ENCODE results near the gene TTLL10. TPM values are rescaled to one million over a fixed set of nuclear protein-coding genes. Genes with fewer than 3 reads are reported as not detected.
A peak's percentile ranks its signal among the peaks of the same experiment; 100 is the strongest.
"Not testable (repeated sequence)": the region's sequence is repeated elsewhere in the genome, so short reads cannot be mapped to it uniquely, and the experiment has no call there.

Gene TTLL10
- total RNA-seq, 1 experiment from 2014 or later = not detected

DNA sequence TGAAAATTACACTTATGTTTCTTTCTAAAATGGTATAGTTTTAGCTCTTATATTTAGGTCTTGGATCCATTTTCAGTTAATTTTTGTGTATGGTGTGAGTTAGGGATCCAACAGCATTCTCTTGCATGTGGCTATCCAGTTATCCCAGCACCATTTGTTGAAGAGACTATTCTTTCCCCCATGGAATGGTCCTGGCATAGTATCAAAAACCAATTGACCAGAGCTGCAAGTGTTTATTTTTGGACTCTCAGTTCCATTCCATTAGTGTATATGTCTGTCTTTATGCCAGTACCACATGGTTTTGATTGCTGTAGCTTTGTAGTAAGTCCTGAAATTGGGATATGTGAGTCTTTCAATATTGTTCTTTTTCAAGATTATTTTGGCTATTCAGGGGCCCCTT is 14.3 kb downstream of the TTLL10 start:
- DNase-seq (ENCODE audit: low read depth) = peak; percentile 37

DNA sequence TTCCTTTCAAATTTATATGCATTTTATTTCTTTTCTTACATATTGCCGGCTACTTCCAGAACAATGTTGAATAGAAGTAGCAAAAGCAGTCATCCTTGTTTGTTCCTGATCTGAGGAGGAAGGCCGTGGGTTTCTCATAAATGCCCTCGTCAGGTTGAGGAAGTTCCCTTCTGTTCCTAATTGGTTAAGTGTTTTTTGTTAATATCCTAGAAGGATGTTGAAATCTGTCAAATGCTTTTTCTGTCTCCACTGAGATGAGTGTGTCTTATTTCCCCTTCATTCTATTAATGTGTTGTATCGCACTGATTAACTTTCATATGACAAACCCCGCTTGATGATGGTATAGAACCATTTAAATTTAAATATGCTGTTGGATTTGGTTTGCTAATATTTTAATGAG is 15.4 kb downstream of the TTLL10 start:
- no peak for DNase-seq (ENCODE audit: low read depth)

DNA sequence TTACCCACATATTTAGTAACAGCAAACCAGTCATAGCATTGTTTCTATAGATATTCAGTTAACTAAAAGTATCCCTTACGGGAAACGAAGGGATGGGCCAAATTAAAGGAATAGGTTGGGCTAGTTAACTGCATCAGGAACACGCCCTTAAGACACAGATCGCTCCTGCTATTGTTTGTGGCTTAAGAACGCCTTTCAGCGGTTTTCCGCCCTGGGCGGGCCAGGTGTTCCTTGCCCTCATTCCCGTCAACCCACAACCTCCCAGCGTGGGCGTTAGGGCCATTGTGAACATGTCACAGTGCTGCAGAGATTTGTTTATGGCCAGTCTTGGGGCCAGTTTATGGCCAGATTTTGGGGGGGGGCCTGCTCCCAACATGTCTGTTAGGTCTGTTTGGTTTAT is 18.1 kb downstream of the TTLL10 start:
- DNase-seq (ENCODE audit: low read depth) = no peak

DNA sequence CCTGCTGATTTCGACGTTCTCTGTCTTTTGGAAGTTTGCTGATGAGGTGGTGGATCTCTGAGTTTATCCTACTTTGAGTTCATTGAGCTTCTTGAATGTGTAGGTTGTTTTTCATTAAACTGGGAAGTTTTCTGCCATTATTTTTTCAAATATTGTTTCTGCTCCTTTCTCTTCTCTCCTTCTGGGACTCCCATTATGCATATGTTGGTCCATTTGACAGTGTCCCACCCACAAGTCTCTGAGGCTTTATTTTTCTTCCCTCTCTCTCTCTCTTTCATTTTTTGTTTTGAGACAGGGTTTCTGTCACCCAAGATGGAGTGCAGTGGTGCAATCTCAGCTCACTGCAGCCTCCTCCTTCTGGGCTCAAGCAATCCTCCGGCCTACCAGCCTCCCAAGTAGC is 21.0 kb downstream of the TTLL10 start:
- no peak for DNase-seq (ENCODE audit: low read depth)

DNA sequence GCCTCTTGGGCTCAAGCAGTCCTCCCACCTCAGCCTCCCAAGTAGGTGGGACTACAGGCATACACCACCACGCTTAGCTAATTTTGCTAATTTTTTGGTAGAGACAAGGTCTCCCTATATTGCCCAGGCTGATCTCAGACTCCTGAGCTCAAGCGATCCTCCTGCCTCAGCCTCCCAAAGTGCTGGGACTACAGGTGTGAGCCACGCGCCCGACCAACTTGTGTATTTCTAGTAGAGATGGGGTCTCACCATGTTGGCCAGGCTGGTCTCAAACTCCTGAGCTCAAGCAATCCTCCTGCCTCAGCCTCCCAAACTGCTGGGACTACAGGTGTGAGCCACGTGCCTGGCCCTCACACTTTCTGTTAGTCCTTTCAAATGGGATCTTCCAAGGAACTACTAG is 22.0 kb downstream of the TTLL10 start:
- DNase-seq (ENCODE audit: low read depth) = not testable (repeated sequence)

DNA sequence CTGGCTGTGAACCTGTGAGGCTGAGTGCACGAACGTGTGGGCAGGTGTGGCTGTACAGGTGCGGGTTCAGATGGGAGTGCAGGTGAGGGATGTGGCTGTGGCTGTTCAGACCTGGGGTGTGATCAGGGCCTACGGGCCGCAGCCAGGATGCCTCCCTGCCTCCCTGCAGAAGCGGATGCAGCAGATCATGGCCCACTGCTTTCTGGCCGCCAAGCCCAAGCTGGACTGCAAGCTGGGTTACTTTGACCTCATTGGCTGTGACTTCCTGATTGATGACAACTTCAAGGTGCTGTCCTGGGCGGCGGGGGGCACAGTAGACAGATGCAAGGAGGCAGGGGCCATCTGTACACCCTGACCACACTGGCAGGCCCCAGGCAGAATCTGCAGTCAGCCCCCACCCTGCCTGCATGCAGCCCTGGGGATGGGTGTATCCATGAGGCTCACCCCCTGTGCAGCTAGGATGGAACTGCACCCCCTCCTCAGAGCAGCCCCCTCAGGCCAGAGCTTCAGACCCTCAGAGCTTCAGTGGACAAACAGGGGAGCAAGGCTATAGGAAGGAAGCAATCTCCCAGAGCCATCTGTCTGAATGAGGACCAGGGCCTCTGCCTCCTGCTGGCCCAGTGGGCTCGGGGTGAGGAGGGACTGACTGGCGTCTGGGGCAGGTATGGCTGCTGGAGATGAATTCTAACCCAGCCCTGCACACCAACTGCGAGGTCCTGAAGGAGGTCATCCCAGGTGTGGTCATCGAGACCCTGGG is 22.9 kb downstream of the TTLL10 start:
- no peak for DNase-seq (ENCODE audit: low read depth)

DNA sequence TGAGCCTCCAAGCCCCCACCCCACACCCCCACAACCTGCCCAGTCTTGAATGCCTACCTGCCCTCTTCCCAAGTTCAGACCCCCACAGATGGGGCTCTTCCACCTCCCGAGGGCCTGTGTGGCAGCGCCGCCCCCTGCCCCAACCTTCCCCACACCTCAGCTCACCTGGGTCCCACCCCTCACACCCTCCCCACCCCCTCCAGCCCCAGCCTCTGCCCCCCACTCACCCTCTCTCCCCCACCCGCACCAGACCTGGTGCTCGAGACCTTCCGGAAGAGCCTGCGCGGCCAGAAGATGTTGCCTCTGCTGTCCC is 23.5 kb downstream of the TTLL10 start:
- DNase-seq (ENCODE audit: low read depth) = no peak

DNA sequence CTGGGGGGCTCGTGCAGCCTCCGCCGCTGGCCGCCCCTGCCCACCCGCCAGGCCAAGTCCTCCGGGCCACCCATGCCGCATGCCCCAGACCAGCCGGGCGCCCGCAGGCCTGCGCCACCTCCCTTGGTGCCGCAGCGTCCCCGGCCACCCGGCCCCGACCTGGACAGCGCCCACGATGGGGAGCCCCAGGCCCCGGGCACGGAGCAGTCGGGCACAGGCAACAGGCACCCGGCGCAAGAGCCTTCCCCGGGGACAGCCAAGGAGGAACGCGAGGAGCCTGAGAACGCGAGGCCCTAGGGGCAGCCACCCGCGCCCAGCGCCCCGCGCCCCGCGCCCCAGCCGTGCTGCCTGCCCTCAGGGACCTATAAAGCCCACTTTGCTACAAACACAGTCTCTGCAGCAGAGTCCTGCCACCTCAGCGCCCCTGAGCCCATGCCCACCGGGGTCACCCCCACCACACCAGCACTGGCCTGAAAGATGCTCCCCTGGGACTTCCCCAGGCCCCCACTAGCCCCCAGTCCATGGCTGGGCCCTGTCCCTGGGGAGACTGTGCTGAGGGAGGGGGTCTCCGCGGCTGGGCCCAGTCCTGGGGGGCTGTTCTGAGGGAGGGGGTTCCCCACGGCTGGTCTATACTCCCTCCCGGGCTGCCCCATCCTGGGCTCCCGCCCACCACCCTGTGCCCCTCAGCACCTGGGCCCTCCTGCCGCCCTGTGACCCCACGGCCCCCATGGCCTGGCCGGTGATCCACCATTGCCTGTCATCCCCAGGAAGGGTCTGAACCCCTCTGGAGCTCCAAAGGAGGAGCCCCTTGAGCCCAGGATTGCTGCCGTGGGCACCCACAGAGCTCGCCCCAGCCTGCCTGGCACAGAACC is 24.1 kb downstream of the TTLL10 start:
- DNase-seq (ENCODE audit: low read depth) = no peak

DNA sequence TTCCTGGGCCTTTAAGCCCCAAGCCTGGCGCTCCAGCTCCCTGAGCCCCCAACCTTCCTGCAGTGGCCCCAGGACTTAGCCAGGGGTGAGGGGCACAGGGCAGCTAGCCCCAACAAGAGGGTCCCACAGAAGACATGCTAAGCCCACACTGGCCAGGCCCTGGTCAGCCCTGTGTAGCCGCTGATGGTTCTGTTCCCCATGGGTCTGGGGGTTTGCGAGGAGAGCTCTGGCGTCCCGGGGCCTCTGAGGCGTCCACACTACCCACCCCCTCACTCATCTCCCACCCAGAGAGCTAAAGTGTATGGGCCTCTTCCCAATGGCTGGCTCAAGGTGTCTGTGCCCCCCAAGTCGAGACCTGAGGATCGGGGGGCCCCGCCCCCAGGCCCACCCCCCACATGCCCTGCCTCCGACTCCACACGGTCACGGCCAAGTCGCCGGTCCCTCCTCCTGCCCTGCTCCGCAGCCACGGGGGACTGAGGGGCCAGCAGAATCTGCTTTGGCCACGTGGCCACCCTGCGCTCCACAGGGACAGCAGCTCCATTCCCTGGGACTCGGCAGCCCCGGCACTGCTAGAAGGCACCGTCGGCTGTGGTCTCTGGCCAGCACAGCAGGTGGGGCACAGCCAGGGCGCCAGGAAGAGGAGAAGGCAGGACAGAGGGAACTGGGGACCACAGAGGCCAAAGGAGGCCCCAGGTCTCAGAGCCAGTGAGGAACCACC is 24.9 kb downstream of the TTLL10 start:
- DNase-seq (ENCODE audit: low read depth) = no peak

DNA sequence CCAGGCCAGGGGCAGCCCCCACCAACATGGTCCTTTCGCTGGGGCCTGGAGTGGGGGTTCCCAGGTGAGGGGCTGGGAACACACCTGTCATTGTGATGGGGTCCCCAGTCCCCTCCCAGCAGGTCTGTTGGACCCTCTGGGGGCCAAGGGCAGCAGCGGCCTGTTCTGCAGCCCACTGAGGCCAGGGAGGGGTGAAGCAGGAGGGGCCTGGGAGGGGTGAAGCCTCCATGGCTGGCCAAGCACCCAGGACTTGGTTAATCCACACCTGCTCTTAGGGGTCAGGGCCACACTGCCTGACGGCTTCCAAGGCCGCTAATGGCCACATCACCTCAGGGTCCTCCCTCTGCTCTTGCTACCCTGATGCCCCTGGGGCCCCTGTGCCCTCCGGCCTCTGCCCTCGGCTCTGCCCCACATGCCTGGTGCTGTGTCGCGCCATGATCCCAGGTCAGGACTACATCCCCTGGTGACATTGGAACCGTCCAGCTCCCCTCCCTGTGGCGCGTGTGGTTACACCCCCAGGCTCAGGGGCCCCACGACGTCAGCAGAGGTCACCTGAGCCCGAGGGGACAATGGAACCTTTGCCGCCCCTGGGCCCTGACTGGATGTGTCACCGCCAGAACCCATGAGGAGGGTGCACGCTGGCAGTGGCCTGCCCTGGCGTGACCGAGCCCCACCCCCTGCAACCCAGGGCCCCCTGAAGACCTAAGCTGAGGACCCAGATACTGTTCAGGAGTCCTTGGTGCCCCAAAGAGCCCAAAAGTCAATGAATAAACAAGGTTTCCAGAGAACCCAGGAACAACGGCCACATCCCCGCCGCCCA is 25.7 kb downstream of the TTLL10 start:
- DNase-seq (ENCODE audit: low read depth) = no peak

DNA sequence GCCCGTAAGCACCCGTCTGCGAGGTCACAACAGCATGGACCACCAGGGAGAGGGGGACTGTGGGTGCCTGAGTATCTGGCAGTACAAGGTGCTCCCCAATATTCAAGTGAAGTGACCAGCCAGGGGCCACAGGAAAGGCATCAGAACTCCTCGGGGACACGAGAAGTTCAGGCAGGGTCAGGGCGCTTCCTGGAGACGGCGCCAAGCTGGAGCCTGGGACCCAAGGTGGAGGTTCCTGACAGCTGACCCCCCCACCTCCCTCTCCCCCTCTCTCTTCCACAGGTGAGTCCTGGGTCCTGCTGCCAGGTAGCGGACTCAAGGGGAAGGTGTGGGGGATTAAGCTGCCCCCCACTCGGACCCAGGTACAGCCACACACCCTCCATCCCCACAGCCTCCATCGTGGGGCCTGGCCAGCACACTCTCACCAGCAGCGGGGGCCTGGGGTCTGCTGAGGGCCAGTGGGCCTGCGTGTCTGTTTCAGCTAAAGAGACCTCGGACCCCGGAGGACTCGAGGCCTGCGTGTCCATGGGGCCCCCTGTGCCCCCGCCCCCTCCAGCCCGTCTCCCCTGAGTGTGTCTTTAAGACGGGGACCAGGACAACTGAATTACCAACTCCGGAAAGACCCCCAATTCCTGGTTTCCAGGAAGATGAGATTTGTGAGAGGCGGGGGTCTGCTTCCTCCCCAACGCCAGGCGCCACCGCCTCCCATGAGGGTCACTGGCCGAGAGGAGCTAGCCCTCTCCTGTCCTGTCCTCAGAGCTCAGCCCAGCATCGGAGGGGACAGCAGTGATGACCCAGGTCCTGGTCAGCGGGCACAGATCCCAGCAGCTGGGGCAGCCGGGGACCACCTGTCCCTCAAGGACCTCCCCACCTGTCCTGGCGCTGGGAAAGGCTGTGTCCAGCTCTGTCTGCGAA is 26.5 kb downstream of the TTLL10 start:
- no peak for DNase-seq (ENCODE audit: low read depth)

DNA sequence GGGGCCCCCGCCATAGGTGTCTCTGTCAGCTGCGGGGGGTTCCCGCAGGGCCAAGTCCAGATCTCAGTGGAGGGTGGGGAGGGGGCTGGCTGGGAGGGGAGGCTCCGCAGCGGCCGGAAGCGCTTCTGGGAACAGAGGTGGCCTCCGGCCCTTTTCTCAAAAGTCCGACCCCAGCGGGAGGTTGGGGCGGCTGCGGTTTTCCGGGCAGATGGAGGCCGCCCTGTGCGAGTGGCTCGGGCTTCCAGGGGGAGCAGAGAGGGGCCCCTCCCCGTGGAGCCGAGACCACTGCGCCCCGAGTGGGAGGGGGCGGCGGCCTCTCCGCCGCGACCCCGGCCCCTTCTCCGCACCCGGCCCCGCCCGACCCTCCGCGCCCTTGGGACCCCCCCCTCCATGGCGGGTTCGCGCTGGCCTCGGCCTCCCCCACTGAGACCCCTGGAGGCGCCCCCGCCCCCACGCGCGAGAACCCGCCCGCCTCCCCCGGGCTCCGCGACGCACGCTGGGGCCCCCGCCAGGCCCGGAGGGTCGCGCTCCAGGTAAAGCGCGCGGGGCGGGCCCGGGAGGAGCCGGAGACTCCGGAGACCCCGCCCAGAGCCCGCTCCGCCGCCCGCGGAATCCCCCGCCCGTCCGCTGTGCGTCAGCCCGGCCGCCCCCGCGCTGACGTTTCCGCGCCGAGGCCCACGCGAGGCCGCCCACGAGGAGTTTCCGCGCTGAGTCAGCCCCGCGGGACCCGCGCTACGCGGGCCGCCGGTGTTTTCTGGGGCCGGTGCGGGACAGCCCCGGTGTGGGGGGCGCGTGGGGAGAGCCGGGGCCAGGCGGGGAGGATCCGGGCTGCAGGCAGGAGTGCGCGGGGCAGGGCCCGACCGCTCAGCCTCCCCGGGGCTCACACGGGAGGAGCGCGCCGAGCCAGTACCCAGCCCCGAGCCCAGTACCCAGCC is 27.5 kb downstream of the TTLL10 start:
- no peak for DNase-seq (ENCODE audit: low read depth)

DNA sequence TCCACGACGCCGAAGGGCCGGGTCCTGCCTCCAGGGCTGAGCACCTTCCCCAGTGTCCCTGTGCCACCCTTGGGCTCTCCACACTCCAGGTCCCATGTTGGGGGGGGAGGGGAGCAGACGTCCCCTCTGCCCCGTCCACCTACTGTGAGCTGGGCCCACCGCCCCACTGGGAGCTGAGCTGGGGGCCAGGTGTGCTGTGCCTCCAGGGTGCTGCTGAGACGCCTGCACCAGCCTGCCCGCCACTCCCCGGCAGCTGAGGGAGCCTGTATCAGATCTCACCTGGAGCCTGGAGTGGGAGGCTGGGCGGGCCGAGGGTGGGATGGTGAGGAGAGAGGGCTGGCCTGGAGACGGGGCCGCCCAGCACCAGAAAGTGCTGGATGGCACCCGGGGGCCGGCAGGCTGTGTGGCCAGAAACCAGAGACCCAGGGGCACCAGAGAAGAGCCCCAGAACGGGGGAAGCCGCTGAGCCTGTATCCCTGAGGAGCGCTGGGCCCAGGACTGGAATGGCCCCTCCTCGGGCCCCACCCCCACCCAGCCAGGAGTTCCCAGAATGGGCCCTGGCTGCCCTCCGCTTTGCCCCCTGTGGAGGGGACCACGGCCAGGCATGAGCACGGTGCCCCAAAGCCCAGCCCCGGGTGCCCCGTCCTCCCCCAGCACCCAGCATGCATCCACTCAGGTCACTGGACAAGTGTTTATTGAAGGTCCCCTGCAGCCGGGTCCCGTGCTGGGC is 29.3 kb downstream of the TTLL10 start:
- no peak for DNase-seq (ENCODE audit: low read depth)

DNA sequence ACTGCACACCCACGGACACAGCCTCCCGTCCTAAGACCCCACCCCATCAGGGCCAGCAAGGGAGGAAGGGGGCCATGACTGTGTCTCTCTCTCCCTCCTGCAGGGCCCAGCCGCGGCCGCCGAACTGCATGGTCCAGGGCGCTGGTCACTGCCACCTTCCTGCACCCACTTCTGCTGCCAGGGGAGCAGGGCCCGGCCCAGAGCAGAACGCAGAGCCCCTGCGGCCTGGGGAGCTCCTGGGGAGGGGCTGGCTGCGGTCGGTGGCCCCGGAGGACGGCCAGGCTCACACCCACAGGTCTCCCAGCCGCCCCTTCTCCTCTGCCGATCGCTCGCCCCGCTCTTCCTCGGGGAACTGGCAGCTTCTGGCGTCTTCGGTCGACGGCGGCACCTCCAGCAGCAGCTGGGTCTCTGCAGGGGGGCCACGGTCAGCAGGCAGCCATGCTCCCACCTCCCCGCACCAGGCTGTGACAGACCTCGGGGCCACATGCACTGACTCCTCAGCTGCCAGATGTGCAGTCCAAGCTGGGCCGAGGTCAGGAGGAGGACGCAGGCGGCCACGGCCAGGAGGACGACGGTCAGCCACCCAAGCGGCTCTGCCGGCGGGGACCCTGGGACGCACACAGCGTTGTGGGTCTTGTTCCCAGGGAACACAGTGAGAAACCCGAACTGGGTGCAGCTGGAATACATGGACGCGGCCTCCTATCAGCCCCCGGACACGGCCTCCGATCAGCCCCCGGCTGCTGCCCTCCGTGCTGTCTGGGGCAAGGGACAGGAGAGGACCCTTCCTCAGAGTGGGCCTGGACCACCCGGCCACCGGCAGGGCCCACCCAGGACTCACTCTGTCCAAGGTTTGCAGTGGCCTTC is 30.1 kb downstream of the TTLL10 start:
- no peak for DNase-seq (ENCODE audit: low read depth)

DNA sequence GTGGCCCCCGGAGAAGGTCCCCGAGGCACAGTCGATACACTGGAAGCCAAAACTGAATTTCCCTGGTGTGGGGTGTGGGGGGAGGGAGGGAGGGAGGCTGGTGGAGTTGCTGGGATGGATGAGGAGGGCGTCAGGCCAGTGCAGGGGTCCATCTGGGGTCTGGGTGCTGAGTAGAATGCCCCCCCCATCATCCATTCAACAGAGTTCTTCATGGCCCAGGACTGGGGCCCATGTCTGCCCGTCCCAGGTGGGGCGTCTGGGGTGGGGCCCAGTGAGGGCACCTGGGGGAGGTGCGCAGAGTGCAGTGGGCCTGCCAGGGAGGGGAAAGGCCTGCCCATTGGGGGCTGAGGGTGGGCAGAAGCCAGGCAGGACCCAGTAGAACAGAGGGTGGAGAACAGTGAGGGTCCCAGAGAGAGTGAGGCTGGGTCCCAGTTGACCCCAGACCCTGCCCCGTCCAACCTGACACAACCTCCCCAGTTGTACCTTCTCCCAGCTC is 30.8 kb downstream of the TTLL10 start:
- DNase-seq (ENCODE audit: low read depth) = no peak

DNA sequence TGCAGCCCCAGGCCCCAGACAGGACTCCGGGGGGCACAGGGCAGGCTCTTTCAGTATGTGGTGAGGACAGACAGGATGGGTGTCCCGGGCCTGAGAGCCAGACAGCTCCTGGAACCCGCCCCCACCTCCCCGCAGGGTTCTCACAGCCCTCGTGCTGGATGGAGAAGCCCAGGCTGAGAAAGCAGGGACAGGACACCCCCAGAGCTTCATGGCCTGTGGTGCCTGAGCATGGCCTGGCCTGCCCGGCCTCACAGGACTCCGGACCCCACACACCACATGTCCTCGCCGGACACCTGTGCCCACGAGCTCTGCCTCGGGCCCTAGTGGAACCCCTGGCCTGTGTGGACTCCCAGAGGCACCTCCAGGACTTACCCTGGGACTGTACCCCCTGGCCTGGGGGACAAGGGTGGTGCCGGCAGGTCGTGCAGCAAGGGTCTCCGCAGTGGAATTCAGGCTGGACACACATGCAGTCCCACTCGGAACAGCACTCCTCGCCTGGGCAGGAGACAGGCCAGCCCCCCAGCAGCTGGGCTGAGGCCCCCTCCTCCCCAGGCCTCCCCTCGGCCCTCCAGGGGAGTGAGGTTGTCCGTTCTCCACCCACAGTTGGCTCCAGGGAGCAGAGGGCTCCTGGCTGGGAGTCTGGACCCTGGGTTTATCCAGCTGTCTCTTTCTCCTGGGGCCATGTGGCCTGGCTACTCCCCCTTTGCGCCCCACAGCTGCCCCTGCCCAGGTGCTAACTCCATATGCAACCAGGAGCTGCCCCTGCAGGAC is 31.5 kb downstream of the TTLL10 start:
- no peak for DNase-seq (ENCODE audit: low read depth)

Data from RPMI7951 (cell line).